8988T (cell line): Measurements from ENCODE around the gene GPC5.

Experiments used
- DNase-seq: peaks from one replicate; pipeline ENCODE4 v3.0.0; 2011

The GPC5 gene

DNA sequence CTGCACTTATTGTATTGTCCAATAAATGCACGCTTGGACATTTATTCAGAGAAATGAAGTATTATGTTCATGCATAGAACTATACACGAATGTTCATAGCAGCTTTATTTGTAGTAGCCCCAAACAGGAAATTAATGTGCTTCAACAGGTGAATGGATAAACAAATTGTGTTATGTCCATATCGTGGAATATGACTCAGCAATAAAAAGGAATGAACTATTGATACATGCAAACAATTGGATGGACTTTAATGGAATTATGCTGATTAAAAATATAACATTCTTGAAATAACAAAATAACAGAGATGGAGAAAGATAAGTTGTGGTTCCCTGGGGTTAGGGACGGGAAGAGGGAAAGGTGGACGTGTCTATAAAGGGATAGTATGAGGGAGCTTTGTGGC lies 65.9 kb downstream of the GPC5 start:
- DNase-seq, result no peak

DNA sequence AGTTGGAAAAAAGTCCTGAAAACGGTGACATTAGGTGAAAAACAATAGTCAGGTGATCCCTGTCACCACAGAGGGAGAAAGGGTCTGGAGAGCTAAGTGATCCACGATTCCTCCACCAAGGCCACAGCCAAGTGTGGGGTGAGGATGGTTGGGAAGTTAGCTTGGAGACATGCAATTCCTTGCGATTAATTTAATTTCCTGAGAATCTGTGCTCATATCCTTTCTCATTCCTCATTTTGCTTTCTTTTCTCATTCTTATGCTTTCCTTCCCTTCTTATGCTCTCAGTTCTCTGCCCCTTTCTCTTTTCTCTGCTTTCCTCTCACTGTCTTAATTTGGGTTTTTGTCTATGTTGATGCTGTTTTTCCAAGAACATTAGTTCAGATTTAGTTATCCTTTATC lies 68.8 kb downstream of the GPC5 start:
- DNase-seq, result no peak

DNA sequence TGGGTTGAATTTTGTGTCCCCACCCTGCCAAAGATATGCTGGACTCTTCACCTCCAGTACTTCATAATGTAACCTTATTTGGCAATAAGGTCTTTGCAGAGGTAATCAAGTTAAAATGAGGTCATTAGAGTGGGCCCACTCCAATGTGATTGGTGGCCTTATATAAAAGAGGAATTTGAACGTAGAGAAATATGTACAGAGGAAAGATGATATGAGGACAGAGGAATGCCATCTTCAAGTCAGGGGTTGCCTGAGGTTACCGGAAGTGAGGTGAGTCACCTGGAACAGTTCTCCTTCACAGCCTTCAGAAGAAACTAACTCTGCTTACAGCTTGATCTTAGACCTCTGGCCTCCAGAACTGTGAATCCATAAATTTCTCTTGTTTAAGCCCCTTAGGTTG lies 69.9 kb downstream of the GPC5 start:
- no peak for DNase-seq

GRCh38 chr13:91470084-91470621 lies 71.7 kb downstream of the GPC5 start:
- no peak for DNase-seq

DNA sequence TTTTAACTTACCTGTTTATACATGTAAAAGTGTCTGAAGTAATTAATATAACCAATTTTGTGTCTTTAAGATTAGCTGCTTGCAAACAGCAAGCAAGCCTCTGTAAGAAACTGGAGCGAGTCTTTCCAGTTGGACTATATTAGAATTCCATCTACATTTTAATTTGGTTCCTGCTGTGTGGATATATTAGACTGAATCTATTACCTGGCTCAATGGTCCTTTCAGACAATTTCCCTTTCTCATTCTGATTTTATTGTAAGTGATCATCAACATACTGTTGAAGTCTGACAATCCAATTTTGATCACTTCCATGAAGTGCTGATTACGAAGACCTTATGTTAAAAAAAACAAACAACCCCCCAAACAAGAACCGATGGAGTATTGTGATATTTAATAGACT lies 72.3 kb downstream of the GPC5 start:
- no peak for DNase-seq

DNA sequence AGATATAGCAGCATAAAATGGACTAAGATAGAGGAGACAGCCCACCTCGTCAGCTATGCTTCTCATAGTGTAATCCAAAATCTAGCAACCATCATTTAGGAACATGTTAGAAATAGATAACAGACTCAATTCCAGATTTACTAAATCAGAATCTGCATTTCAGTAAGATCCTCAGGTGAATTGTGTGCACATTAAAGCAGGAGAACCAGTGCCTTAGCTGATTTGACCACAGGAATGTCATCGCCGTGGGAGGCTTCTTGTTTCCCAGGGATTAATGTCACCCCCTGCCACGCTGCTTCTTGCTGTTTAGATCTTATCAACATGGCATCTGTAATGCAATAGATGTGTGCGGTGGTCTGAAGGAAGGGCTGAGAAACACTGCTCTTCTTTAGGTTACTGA lies 84.0 kb downstream of the GPC5 start:
- no peak for DNase-seq

DNA sequence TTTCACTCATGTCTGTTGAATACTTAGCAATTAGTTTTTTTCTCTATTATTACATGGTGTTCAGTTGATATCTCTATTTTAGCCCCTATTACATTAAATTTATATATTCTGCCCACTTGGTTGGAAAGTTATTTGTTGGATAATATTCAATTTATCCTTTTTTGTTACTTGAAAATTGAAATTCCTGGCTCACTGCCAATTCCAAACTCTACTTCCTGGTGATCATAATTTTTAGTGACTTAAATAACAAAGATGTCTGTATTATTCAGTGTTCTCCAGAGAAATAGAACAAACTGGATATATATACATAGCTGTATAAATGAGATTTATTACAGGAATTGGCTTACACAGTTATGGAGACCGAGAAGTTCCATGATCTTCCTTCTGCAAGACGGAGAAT lies 93.6 kb downstream of the GPC5 start:
- DNase-seq, result no peak

- no peak for DNase-seq
Observed at GRCh38 chr13:91493442-91493841, 95.0 kb downstream of the GPC5 start.

DNA sequence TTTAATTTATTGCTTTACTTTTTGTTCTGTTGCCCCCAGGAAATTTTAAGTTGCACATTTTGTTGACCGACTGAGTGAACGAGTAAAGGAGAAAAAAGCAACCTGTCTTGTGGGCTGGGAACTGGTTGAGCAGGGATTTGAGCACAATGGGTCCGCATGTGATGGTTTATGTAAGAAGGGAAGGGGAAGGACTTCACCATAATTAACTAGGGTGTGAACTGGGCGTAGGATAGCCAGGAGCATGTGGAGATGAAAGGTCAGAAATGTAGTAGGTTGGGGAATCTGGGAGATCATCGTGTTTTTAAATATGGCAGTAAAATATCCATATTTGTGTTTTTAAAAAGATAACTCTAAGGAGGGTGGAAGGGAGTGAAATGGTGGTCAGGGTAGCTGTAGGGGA lies 99.9 kb downstream of the GPC5 start:
- no peak for DNase-seq

DNA sequence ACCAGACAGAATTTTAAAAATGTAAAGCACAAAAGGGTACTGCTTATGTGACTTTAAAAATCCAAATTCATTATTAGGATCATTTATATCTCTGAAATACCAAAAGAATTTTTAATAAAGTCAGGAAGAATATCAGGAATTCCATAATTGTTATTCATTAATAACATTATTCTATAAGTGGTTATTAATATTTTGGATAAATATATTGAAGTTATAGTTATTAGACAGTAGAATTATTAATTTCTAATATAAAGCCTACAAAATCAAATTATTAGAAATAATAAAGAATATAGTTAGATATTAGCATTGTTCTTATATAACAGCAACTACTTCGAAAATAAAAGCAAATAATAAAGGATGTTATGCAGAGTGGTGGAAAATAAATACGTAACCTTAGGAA lies 105.8 kb downstream of the GPC5 start:
- DNase-seq, result no peak

DNA sequence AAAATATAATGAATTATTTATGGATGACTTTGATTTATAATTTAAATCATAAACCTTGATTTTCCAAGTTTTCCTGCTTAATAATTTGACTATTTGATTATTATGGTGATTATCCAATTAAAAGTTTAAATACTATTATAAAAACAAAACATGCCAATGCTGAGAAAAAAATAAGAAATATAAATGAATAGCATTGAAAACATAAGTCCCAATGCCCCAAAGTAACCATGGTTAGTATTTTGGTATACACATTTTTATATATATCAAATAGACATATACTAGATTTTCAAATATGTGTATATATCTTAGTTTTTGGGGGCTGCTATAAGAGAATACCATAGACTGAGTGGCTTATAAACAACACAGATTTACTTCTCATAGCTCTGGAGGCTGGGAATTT lies 108.3 kb downstream of the GPC5 start:
- no peak for DNase-seq

DNA sequence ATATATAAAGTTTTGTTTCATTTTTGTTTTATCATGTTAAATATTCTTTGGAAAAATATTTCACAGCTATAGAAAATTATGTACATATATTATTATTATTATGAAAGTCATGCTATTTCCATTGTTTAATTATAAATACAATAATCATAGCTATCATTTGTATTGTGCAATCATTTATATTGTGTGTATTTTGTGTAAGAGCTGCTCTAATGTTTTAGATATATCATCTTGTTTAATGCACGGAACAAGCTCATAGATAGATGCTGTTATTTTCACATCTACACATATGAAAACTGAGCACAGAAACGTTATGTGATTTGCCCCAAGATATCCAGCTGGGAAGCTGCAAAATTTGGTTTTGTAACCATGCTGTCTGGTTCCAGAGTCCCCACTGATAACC lies 111.6 kb downstream of the GPC5 start:
- no peak for DNase-seq

DNA sequence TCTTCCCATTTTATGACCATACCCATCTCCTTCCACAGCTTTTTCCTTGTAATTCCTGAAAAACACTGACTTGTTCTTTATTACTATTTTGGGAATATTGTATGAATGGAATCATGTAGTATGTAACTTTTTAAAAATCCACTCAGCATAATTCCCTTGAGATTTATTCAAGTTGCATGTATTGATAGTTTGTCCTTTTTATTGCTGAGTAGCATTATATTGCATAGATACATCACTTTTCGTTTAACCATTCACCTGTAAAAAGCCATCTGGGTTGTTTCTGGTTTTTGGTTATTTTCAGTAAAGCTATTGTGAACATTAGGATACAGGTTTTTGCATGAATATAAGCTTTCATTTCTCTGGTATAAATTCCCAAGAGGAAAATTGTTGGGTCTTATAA lies 115.4 kb downstream of the GPC5 start:
- DNase-seq, result no peak

GRCh38 chr13:91516799-91517198 lies 118.4 kb downstream of the GPC5 start:
- DNase-seq, result no peak

DNA sequence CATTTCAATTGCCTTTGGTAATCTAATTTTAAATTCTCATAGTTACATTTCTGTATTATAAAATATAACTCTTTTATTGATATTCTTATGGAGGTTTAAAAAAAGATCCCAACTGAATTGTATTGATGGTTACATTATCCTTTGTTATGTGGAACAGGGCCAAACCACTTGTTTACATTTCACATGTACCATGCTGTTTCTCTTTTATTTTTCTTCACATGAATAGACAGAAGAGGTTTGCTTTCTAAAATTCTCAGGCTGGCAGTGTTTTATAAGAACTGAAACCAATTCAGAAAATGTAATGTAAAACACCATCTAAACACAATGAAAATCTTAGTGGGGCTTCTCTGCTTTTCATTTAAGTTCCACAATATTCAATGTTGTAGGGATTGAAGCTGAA lies 122.5 kb downstream of the GPC5 start:
- DNase-seq, result no peak

GRCh38 chr13:91523116-91523515 lies 124.7 kb downstream of the GPC5 start:
- DNase-seq, result no peak

GRCh38 chr13:91526543-91527033 lies 128.2 kb downstream of the GPC5 start:
- DNase-seq, result no peak

GRCh38 chr13:91529739-91530482 lies 131.5 kb downstream of the GPC5 start:
- no peak for DNase-seq

DNA sequence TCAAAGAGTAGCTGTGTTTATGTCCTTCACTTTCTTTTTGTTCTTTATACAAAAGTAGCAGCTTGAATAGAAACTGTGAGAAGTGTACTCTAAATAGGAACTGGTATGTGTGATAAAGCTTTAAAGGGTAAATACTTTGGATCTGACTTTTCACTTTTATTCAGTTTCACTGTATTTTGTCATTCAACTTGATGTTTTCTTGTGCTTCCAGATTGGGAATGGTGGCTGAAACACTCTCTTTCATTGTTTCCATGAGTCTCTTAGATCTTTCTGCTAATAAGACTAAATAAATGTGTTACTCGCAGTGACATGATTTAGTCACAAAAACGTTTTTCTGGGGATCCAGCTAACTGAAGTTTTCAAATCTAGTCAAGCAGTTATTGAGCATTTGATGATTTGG lies 133.2 kb downstream of the GPC5 start:
- DNase-seq, result no peak

GRCh38 chr13:91533354-91533753 lies 134.9 kb downstream of the GPC5 start:
- DNase-seq, result no peak

- DNase-seq, result no peak
Observed at GRCh38 chr13:91534996-91535395, 136.6 kb downstream of the GPC5 start.

DNA sequence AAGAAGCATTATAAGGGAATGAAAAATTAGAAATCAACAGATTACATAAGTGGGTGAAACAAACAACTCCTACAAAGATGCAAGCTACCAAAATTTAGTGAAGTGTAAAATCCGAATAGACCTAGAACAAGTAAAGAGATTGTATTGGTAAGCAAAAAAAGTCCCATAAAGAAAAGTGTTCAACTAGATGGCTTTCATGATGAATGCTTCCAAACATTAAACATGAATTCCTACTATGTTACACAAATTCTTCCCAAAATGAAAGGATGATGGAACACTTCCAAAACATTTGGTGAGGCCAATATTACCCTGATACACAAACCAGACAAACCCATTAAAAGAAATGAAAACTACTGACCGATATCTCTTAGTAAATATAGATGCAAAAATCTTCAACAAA lies 139.0 kb downstream of the GPC5 start:
- no peak for DNase-seq

GRCh38 chr13:91539286-91540157 lies 141.1 kb downstream of the GPC5 start:
- DNase-seq, result no peak

DNA sequence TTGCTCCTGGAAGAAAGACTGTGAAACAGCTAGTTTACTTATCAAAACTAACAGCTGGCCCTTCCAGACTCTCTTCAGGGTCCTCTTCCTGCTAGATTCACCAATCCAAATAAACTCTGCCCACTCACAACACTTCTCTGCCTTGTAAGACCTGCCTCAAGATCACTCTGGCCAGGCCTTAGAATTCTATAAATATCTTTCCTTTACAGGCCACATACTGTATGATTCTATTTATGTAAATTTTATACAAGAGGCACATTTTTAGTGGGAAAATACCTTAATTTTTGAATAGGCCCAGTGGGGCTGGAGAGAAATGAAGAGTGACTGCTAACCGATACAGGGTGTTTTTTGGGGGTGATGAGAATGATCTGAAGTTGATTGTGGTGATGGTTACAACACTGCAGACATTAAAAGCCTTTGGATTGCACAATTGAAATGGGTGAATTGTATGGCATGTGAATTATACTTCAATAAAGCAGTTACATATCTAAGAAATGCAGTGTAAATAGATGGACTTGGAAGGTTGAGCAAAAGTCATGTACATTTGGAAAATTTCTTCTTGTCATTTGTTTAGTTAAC lies 141.8 kb downstream of the GPC5 start:
- DNase-seq, result no peak
